IMR-90 (cell line): ENCODE results near the gene OVOL3. TPM values are rescaled to one million over a fixed set of nuclear protein-coding genes. Genes with fewer than 3 reads are reported as not detected.

ENCODE experiments used
- ATAC-seq: fragments of 200-7000 bp; cut with Tn5 transposase; 2 replicates; pipeline ENCODE4 v1.9.1; 2020; ENCODE audit warnings: low read depth, mild to moderate bottlenecking, moderate library complexity
- BruUV-seq: library from RNA; stranded (reverse); fragments of 400-500 nt; replicated peaks from 2 replicates; lab custom pipeline; 2021; lab: Mats Ljungman, UMichigan
- CTCF ChIA-PET: fragments of 300-600 bp; formaldehyde crosslinking; extraction: SDS; loops from one replicate; lab custom pipeline; 2021; ENCODE audit warnings: antibody characterized with exemption; lab: Yijun Ruan, JAX
- POLR2A ChIA-PET: fragments of 300-600 bp; sonication (Branson Sonifier 250); formaldehyde crosslinking; loops from one replicate; lab custom pipeline; 2022; ENCODE audit warnings: antibody characterized with exemption; ENCODE audit not compliant: unreplicated experiment; lab: Charles Lee
- DNase-seq: peaks from one replicate; pipeline ENCODE4 v3.0.0; 2013
- H2AFZ ChIP-seq: replicated peaks from 2 replicates; pipeline ENCODE3; 2013; ENCODE audit warnings: low read length, mild to moderate bottlenecking; ENCODE audit not compliant: poor library complexity
- H2AK5ac ChIP-seq: 2 replicates; pipeline ENCODE4 v1.6.1; 2013; ENCODE audit warnings: low read depth, low read length, inconsistent platforms
- H2AK9ac ChIP-seq: replicated peaks from 2 replicates; pipeline ENCODE3; 2013; ENCODE audit warnings: mild to moderate bottlenecking, low read depth, low read length, moderate library complexity; ENCODE audit not compliant: poor library complexity
- H2BK120ac ChIP-seq: 2 replicates; pipeline ENCODE4 v1.6.1; 2013; ENCODE audit warnings: low read depth, low read length, inconsistent platforms
- H2BK15ac ChIP-seq: 3 replicates; pipeline ENCODE4 v1.6.1; 2013; ENCODE audit warnings: low read depth, low read length, inconsistent platforms
- H2BK20ac ChIP-seq: 2 replicates; pipeline ENCODE4 v1.6.1; 2013; ENCODE audit warnings: low read depth, mild to moderate bottlenecking, inconsistent platforms, low read length, moderate library complexity
- H2BK5ac ChIP-seq: 2 replicates; pipeline ENCODE4 v1.6.1; 2013; ENCODE audit warnings: mild to moderate bottlenecking, low read depth, low read length, inconsistent platforms; ENCODE audit not compliant: poor library complexity, severe bottlenecking
- H3K14ac ChIP-seq: replicated peaks from 2 replicates; pipeline ENCODE4 v1.6.1; 2013; ENCODE audit warnings: low read depth, low read length, inconsistent platforms
- H3K18ac ChIP-seq: 2 replicates; pipeline ENCODE4 v1.6.1; 2013; ENCODE audit warnings: low read depth, low read length, control low read depth
- H3K23ac ChIP-seq: 2 replicates; pipeline ENCODE4 v1.6.1; 2013; ENCODE audit warnings: low read depth, low read length, inconsistent platforms
- H3K27ac ChIP-seq: 2 replicates; pipeline ENCODE4 v1.5.1; 2013; ENCODE audit warnings: mild to moderate bottlenecking, control low read depth, low read length; ENCODE audit not compliant: insufficient read depth
- H3K27me3 ChIP-seq: 2 replicates; pipeline ENCODE4 v1.6.1; 2013; ENCODE audit warnings: low read length; ENCODE audit not compliant: control insufficient read depth, insufficient read depth
- H3K36me3 ChIP-seq: 2 replicates; pipeline ENCODE4 v1.6.1; 2013; ENCODE audit warnings: low read length, mixed read lengths; ENCODE audit not compliant: control insufficient read depth, insufficient read depth
- H3K4ac ChIP-seq: 2 replicates; pipeline ENCODE4 v1.6.1; 2013; ENCODE audit warnings: low read depth, low read length, inconsistent platforms
- H3K4me1 ChIP-seq: 2 replicates; pipeline ENCODE4 v1.6.1; 2013; ENCODE audit warnings: low read length, mixed read lengths; ENCODE audit not compliant: control insufficient read depth, insufficient read depth
- H3K4me2 ChIP-seq: 2 replicates; pipeline ENCODE4 v1.6.1; 2013; ENCODE audit warnings: low read depth, mild to moderate bottlenecking, control low read depth, low read length, moderate library complexity
- H3K4me3 ChIP-seq: 2 replicates; pipeline ENCODE4 v1.5.1; 2013; ENCODE audit warnings: low read depth, mild to moderate bottlenecking, control low read depth, low read length, moderate library complexity; ENCODE audit not compliant: insufficient read depth
- H3K56ac ChIP-seq: 2 replicates; pipeline ENCODE4 v1.6.1; 2013; ENCODE audit warnings: low read length, inconsistent platforms; ENCODE audit not compliant: insufficient read depth; ENCODE audit errors: extremely low read depth
- H3K79me1 ChIP-seq, 2 experiments: 2 replicates each; pipeline ENCODE4 v1.6.1; 2013; ENCODE audit warnings: low read length in 2 of 2, inconsistent platforms in 1 of 2, low read depth in 1 of 2
- H3K9ac ChIP-seq: 2 replicates; pipeline ENCODE4 v1.6.1; 2013; ENCODE audit warnings: low read depth, low read length, control low read depth
- H3K9me1 ChIP-seq: 2 replicates; pipeline ENCODE4 v1.6.1; 2013; ENCODE audit warnings: low read length, inconsistent platforms; ENCODE audit not compliant: insufficient read depth
- H3K9me3 ChIP-seq: 2 replicates; pipeline ENCODE4 v1.6.1; 2013; ENCODE audit warnings: low read length; ENCODE audit not compliant: control insufficient read depth, insufficient read depth
- H4K20me1 ChIP-seq: 2 replicates; pipeline ENCODE4 v1.6.1; 2013; ENCODE audit warnings: low read length, inconsistent platforms; ENCODE audit not compliant: insufficient read depth
- H4K5ac ChIP-seq: 2 replicates; pipeline ENCODE4 v1.6.1; 2013; ENCODE audit warnings: mild to moderate bottlenecking, low read depth, low read length, control low read depth
- H4K8ac ChIP-seq, 2 experiments: 2 replicates each; pipeline ENCODE4 v1.6.1; 2013; ENCODE audit warnings: low read depth in 2 of 2, low read length in 2 of 2, control low read depth in 1 of 2, inconsistent platforms in 1 of 2
- H4K91ac ChIP-seq: 2 replicates; pipeline ENCODE4 v1.6.1; 2013; ENCODE audit warnings: low read depth, low read length, inconsistent platforms; ENCODE audit not compliant: insufficient read depth
- BHLHE40 ChIP-seq: fragments of 150-350 bp; IDR thresholded peaks from 2 replicates; pipeline ENCODE4 v1.6.1; 2016; ENCODE audit warnings: mild to moderate bottlenecking, low read depth, low read length
- CEBPB ChIP-seq: IDR thresholded peaks from 2 replicates; pipeline ENCODE4 v1.6.1; 2012; ENCODE audit warnings: low read depth, low read length, improper control_type of control experiment
- CHD1 ChIP-seq: IDR thresholded peaks from 2 replicates; pipeline ENCODE4 v1.6.1; 2012; ENCODE audit warnings: low read depth, low read length, improper control_type of control experiment
- FOS ChIP-seq: fragments of 150-350 bp; IDR thresholded peaks from 2 replicates; pipeline ENCODE4 v1.6.1; 2016; ENCODE audit warnings: low read depth, low read length
- MAFK ChIP-seq: IDR thresholded peaks from 2 replicates; pipeline ENCODE4 v1.6.1; 2012; ENCODE audit warnings: low read depth, low read length, improper control_type of control experiment
- MAZ ChIP-seq: IDR thresholded peaks from 2 replicates; pipeline ENCODE4 v1.6.1; 2012; ENCODE audit warnings: low read depth, mild to moderate bottlenecking, low read length, improper control_type of control experiment, moderate library complexity, borderline replicate concordance
- MXI1 ChIP-seq: IDR thresholded peaks from 2 replicates; pipeline ENCODE4 v1.6.1; 2012; ENCODE audit warnings: low read depth, mild to moderate bottlenecking, low read length, moderate library complexity, borderline replicate concordance
- NFE2L2 ChIP-seq: fragments of 150-350 bp; IDR thresholded peaks from 2 replicates; pipeline ENCODE4 v1.6.1; 2016; ENCODE audit warnings: low read depth, mild to moderate bottlenecking, low read length
- RAD21 ChIP-seq: IDR thresholded peaks from 2 replicates; pipeline ENCODE4 v1.6.1; 2012; ENCODE audit warnings: low read length, improper control_type of control experiment
- RCOR1 ChIP-seq: IDR thresholded peaks from 2 replicates; pipeline ENCODE4 v1.6.1; 2012; ENCODE audit warnings: mild to moderate bottlenecking, low read length, improper control_type of control experiment; ENCODE audit not compliant: insufficient replicate concordance
- RFX5 ChIP-seq: IDR thresholded peaks from 2 replicates; pipeline ENCODE4 v1.8.0; 2012; ENCODE audit warnings: low read depth, mild to moderate bottlenecking, low read length, moderate library complexity
- SMC3 ChIP-seq: fragments of 150-350 bp; IDR thresholded peaks from 2 replicates; pipeline ENCODE4 v1.6.1; 2016; ENCODE audit warnings: low read depth, mild to moderate bottlenecking, antibody characterized with exemption, low read length, moderate library complexity
- WGBS, 2 experiments: methylation state at CpG; one replicate each; pipeline versions ENCODE4 v1.1.5 to v1.1.7; 2013; ENCODE audit warnings: missing lambda C conversion rate in 2 of 2; ENCODE audit not compliant: insufficient read length in 1 of 2; ENCODE audit errors: extremely low coverage in 2 of 2; 5-methylcytosine and 5-hydroxymethylcytosine counted together
- dilution Hi-C: fragments of 300-500 bp; cut with HindIII; formaldehyde crosslinking; loops from one replicate; pipeline ENCODE4 v1.14.3; 2018; ENCODE audit warnings: low sequenced_read_pairs; ENCODE audit not compliant: unreplicated experiment
- in situ Hi-C: fragments of 300-500 bp; cut with MboI; formaldehyde crosslinking; loops from 3 replicates; pipeline ENCODE4 v1.14.3; 2019; ENCODE audit warnings: low sequenced_read_pairs, inconsistent platforms, mixed read lengths
- intact Hi-C: fragments of 100-400 bp; cut with micrococcal nuclease; formaldehyde crosslinking; loops from 2 replicates; pipeline ENCODE4 v1.10.0; 2022
- polyA plus RNA-seq, 3 experiments: library from polyadenylated mRNA; depleted of rRNA; stranded (reverse); fragments of >200 nt; gene quantifications; 2 replicates each; pipeline ENCODE4 v1.2.3, GENCODE V29; 2012; ENCODE audit warnings: low replicate concordance in 1 of 3
- total RNA-seq: library from RNA; depleted of rRNA; stranded (reverse); fragments of >200 nt; gene quantifications from 2 replicates; pipeline ENCODE4 v1.2.3, GENCODE V29; 2012
- TF ChIP-seq, protein P1 (sequence below): fragments of 150-350 bp; IDR thresholded peaks from 2 replicates; pipeline ENCODE4 v1.6.1; 2016; ENCODE audit warnings: low read depth, mild to moderate bottlenecking, low read length, moderate library complexity, borderline replicate concordance
- TF ChIP-seq, protein P2 (sequence below): fragments of 150-350 bp; IDR thresholded peaks from 2 replicates; pipeline ENCODE4 v1.6.1; 2017; ENCODE audit warnings: mild to moderate bottlenecking, antibody characterized with exemption, low read length, low read depth
- TF ChIP-seq, protein P3 (sequence below): conservative IDR thresholded peaks from 2 replicates; pipeline ENCODE4 v1.5.1; 2012; ENCODE audit warnings: mild to moderate bottlenecking, low read depth, low read length, improper control_type of control experiment

Gene OVOL3
- total and polyA plus RNA-seq, 2 of the 4 experiments (the other 2 are of a cell fraction): not detected

DNA sequence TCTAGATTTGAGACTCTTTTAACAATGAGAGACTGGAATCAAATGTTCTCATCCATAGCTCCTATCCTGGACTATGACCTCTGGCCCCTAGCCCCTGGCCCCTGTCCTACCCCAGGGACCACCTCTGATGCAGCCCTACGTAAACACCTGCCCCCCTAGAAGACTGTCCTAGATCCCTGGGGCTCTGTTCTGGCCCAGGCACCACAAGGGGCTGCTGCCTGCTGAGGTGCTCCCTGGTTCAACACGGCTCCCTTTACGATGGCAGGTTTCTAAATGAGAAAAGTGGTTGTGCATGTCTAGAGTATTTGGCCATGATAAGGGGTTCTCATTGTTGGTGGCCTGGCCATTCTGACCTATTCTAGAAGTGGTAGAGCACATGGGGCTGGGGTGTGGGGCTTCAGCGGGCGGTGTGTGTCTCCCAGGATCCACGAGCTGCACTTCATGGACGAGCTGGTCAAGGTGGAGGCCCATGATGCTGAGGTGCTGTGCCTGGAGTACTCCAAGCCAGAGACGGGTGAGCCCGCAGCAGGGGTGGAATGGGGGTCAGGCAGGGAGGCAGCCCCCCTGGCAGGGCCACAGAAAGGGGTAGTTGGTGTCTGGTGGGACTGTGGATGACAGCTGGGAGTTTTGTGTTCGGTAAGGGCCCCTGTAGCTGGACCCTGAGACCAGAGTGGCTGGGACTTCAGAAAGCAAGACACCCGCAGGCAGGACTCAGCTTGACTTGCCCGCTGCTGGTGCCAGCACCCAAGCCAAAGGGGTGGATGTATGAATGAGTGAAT, 26.5 kb upstream of the OVOL3 start:
- in situ Hi-C loops: no loop called here
- DNase-seq: no peak
- TF ChIP-seq MXI1 (no peak), CHD1 (no peak), BHLHE40 (no peak), RAD21 (no peak), FOS (no peak), CEBPB (no peak), MAFK (no peak), NFE2L2 (no peak), RCOR1 (no peak), MAZ (no peak), RFX5 (no peak), SMC3 (no peak)
- TF ChIP-seq, protein P1, sequence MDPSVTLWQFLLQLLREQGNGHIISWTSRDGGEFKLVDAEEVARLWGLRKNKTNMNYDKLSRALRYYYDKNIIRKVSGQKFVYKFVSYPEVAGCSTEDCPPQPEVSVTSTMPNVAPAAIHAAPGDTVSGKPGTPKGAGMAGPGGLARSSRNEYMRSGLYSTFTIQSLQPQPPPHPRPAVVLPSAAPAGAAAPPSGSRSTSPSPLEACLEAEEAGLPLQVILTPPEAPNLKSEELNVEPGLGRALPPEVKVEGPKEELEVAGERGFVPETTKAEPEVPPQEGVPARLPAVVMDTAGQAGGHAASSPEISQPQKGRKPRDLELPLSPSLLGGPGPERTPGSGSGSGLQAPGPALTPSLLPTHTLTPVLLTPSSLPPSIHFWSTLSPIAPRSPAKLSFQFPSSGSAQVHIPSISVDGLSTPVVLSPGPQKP: no peak
- TF ChIP-seq, protein P2, sequence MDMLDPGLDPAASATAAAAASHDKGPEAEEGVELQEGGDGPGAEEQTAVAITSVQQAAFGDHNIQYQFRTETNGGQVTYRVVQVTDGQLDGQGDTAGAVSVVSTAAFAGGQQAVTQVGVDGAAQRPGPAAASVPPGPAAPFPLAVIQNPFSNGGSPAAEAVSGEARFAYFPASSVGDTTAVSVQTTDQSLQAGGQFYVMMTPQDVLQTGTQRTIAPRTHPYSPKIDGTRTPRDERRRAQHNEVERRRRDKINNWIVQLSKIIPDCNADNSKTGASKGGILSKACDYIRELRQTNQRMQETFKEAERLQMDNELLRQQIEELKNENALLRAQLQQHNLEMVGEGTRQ: no peak
- TF ChIP-seq, protein P3, sequence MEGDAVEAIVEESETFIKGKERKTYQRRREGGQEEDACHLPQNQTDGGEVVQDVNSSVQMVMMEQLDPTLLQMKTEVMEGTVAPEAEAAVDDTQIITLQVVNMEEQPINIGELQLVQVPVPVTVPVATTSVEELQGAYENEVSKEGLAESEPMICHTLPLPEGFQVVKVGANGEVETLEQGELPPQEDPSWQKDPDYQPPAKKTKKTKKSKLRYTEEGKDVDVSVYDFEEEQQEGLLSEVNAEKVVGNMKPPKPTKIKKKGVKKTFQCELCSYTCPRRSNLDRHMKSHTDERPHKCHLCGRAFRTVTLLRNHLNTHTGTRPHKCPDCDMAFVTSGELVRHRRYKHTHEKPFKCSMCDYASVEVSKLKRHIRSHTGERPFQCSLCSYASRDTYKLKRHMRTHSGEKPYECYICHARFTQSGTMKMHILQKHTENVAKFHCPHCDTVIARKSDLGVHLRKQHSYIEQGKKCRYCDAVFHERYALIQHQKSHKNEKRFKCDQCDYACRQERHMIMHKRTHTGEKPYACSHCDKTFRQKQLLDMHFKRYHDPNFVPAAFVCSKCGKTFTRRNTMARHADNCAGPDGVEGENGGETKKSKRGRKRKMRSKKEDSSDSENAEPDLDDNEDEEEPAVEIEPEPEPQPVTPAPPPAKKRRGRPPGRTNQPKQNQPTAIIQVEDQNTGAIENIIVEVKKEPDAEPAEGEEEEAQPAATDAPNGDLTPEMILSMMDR: no peak

More for the DNA sequence above, 26.5 kb upstream of the OVOL3 start:
- H3K9me1 ChIP-seq: peaks cover 6% of the 10 kb centered on the region; the same call in 1 of the 2 replicates
- ATAC-seq: no peak
- H4K91ac ChIP-seq: no peak overlapping the region
- no peak overlapping the region for H3K27ac ChIP-seq
- H3K4me1 ChIP-seq: no peaks in the 10 kb centered on the region
- no peaks in the 10 kb centered on the region for H3K9me3 ChIP-seq
- no peak overlapping the region for H3K4ac ChIP-seq
- H4K20me1 ChIP-seq: no peaks in the 10 kb centered on the region
- H3K56ac ChIP-seq: no peak overlapping the region
- no peak overlapping the region for H2BK15ac ChIP-seq
- H3K18ac ChIP-seq: no peak overlapping the region
- H3K79me1 ChIP-seq: peaks cover 0 to 6% of the 10 kb centered on the region in 2 experiments; a peak in 2 of 4 replicates
- H2BK5ac ChIP-seq: no peak overlapping the region
- H3K4me3 ChIP-seq: no peak overlapping the region
- no peak overlapping the region for H3K14ac ChIP-seq
- BruUV-seq: no TSS peak
- no peak overlapping the region for H2AFZ ChIP-seq
- intact Hi-C loops (no loop called here), dilution Hi-C loops (no loop called here)
- WGBS, 2 experiments: 92% methylated on average over 5 of the region's 12 CpGs; no CpG with 5 or more reads in 1 of the 2 experiments
- H3K4me2 ChIP-seq: no peak overlapping the region
- CTCF ChIA-PET: no interaction called here
- no peak overlapping the region for H4K5ac ChIP-seq
- H4K8ac ChIP-seq: no peak overlapping the region
- peaks cover 21% of the 10 kb centered on the region for H3K36me3 ChIP-seq
- H2AK5ac ChIP-seq: no peak overlapping the region
- no peaks in the 10 kb centered on the region for H3K27me3 ChIP-seq
- no peak overlapping the region for H2BK20ac ChIP-seq
- no peak overlapping the region for H3K23ac ChIP-seq
- POLR2A ChIA-PET: no interaction called here
- no peak overlapping the region for H3K9ac ChIP-seq
- no peak overlapping the region for H2BK120ac ChIP-seq
- H2AK9ac ChIP-seq: no peak overlapping the region
